ENCODE results near the gene DNAJC6. TPM values are rescaled to one million over a fixed set of nuclear protein-coding genes. Genes with fewer than 3 reads are reported as not detected.

DNAJC6 gene
- polyA plus RNA-seq, 2 of the 4 experiments (the other 2 are of a cell fraction) = 3.0 to 5.0 TPM

- TF ChIP-seq BCL3 (IDR thresholded peaks at IDR 0.05) (no peak), GATA3 (IDR thresholded peaks at IDR 0.05; ENCODE audit: borderline replicate concordance) (no peak), RARB (CRISPR knock-in tag; IDR thresholded peaks at IDR 0.05) (no peak), RAD21 (conservative IDR thresholded peaks at IDR 0.05 in 1 of 2, IDR thresholded peaks at IDR 0.05 in 1 of 2) (no peak), ZSCAN20 (CRISPR knock-in tag; IDR thresholded peaks at IDR 0.05) (no peak)
- TF ChIP-seq, protein P1, sequence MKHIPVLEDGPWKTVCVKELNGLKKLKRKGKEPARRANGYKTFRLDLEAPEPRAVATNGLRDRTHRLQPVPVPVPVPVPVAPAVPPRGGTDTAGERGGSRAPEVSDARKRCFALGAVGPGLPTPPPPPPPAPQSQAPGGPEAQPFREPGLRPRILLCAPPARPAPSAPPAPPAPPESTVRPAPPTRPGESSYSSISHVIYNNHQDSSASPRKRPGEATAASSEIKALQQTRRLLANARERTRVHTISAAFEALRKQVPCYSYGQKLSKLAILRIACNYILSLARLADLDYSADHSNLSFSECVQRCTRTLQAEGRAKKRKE (CRISPR knock-in tag; IDR thresholded peaks at IDR 0.05; ENCODE audit: low read depth) = no peak
Observed at GRCh38 chr1:65332821-65333220, 23.5 kb downstream of the DNAJC6 start (continued).

DNA sequence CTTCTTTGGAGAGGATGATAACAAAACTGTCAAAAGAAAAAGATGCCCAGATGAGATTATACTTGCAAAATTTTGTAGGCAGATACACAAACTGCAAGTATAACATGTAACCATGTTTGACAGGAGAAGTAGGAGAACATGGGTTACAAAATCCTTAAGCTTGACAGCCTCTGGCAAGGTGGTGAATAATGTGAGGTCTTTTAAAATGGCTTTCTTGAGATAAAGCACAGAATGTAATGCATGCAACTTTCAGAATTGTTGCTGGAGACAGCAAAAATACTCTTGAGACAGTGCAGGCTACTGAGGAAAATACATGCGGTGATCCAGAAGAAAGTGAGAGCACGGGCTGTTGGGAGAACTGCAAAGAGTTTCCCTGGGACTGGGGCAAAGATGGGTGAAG, 24.7 kb downstream of the DNAJC6 start:
- CTCF ChIA-PET = no interaction called here
- no peak overlapping the region for H3K4me3 ChIP-seq
- ATAC-seq (no peak), FAIRE-seq (no peak), DNase-seq (ENCODE audit: low read depth in 1 of 2, low spot score in 1 of 2) (no peak)
- H3K4me1 ChIP-seq = no peaks in the 10 kb centered on the region
- TF ChIP-seq NPAS2 (CRISPR knock-in tag; IDR thresholded peaks at IDR 0.05; ENCODE audit: borderline replicate concordance) = no peak
- TF ChIP-seq CHD4 (IDR thresholded peaks at IDR 0.05; ENCODE audit: borderline replicate concordance) = no peak
- POLR2A ChIA-PET = no interaction called here
- WGBS (ENCODE audit: missing lambda C conversion rate) = 84% methylated on average over 2 of the region's 2 CpGs
- H3K27ac ChIP-seq = no peak overlapping the region
- no peaks in the 10 kb centered on the region for H3K9me3 ChIP-seq
- no peak overlapping the region for H3K4me2 ChIP-seq

- ChIA-PET CTCF (interaction anchor here (0.5 kb wide), 1 partner anchor 387 kb away, joined by 4 read pairs; no protein-coding TSS in a partner anchor), POLR2A (no interaction called here)
- Histone ChIP-seq H3K4me1 (peaks cover 8% of the 10 kb centered on the region; the same call in 2 of the 3 replicates), H3K4me2 (peak overlapping the region; percentile 44), H3K4me3 (no peak overlapping the region), H3K9me3 (no peaks in the 10 kb centered on the region), H3K27ac (no peak overlapping the region)
- FAIRE-seq = no peak
- 65% methylated on average over 3 of the region's 3 CpGs for WGBS (ENCODE audit: missing lambda C conversion rate)
- TF ChIP-seq CBX2 (IDR thresholded peaks at IDR 0.05; ENCODE audit: borderline replicate concordance, low read depth) = no peak
- no peak for TF ChIP-seq FOSL2 (IDR thresholded peaks at IDR 0.05)
- peak; percentile 37; the same call in 1 of the 2 replicates for TF ChIP-seq FOSL2 (CRISPR knock-in tag; IDR thresholded peaks at IDR 0.05)
- peak; percentile 76 for TF ChIP-seq REST (IDR thresholded peaks at IDR 0.05)
- TF ChIP-seq RARB (CRISPR knock-in tag; IDR thresholded peaks at IDR 0.05) = 0 out of 2 replicates have a peak, but pooled peaks have one; percentile 78
- no peak for TF ChIP-seq PBX3 (IDR thresholded peaks at IDR 0.05)
- no peak for TF ChIP-seq BHLHE40 (IDR thresholded peaks at IDR 0.05; ENCODE audit: low read depth, low read length)
- TF ChIP-seq MAX (IDR thresholded peaks at IDR 0.05) = no peak
- no peak for TF ChIP-seq JUNB (IDR thresholded peaks at IDR 0.05)
- ATAC-seq = no peak
- peak in 1 of 2 experiments; percentile 3 for DNase-seq (ENCODE audit: low read depth in 1 of 2, low spot score in 1 of 2)
Observed at GRCh38 chr1:65339866-65340468, 30.6 kb downstream of the DNAJC6 start.

Measured in A549 (cell line).